Measurements from ENCODE around the gene PPP1CC.

The PPP1CC gene

DNA sequence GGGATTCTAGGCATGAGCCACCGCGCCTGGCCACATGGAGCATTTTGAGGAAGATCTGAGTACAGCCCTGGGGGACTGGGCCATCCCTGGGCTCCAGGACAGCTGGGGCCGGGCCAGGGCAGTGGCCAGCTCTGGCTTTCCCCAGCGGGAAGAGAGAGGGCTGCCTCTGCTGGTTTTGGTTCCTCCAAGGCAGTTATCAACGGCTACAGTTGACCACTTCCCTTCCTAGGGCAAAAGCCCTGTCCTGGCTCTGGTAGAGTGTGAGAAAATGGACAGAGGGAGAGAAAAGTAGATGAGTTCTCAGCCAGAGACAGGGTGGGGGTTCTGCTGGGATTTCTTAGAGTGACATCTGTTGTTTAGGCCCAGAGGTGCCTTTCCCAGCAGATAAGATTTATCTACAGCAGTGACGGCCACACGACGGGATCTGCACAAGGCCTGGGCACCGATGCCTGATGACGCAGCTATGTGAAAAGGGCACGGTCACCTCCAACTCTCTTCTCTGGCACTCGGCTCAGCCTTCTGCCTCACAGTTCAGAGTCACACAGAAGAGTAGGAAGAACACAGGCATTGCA, 48.3 kb downstream of the PPP1CC start:
- no peak overlapping the region for H3K4me3 ChIP-seq (ENCODE audit: low read depth, low read length)

DNA sequence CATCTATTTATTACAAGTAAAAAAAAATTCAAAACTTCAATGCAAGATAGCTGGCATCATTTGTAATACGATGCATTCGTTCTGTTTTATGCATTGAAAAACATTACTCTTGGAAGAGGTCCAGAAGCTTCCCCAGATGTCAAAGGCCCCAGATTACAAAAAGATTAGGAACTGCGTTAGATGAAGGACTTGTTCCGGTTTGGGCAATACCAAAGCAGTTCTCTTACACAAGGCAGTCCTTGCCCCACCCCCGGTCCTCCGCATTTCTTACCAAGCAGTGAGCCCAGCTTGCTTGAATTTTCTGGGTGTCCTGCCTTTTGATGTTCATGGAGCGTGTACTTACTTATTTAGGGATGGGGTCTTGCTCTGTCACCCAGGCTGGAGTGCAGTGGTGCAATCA, 49.0 kb downstream of the PPP1CC start:
- in situ Hi-C loops (cut with HindIII; ENCODE audit: low sequenced_read_pairs), result no loop called here
- H3K4me3 ChIP-seq (ENCODE audit: low read depth, low read length), result no peak overlapping the region
- no peak for DNase-seq (ENCODE audit: low read depth)
- TF ChIP-seq, protein P1, sequence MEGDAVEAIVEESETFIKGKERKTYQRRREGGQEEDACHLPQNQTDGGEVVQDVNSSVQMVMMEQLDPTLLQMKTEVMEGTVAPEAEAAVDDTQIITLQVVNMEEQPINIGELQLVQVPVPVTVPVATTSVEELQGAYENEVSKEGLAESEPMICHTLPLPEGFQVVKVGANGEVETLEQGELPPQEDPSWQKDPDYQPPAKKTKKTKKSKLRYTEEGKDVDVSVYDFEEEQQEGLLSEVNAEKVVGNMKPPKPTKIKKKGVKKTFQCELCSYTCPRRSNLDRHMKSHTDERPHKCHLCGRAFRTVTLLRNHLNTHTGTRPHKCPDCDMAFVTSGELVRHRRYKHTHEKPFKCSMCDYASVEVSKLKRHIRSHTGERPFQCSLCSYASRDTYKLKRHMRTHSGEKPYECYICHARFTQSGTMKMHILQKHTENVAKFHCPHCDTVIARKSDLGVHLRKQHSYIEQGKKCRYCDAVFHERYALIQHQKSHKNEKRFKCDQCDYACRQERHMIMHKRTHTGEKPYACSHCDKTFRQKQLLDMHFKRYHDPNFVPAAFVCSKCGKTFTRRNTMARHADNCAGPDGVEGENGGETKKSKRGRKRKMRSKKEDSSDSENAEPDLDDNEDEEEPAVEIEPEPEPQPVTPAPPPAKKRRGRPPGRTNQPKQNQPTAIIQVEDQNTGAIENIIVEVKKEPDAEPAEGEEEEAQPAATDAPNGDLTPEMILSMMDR (IDR thresholded peaks at IDR 0.05; ENCODE audit: low read depth, low read length, missing control alignments), result no peak

More for the DNA sequence above, 48.3 kb downstream of the PPP1CC start:
- TF ChIP-seq, protein P1 (IDR thresholded peaks at IDR 0.05; ENCODE audit: low read depth, low read length, missing control alignments), result no peak
- no peak for DNase-seq (ENCODE audit: low read depth)
- in situ Hi-C loops (cut with HindIII; ENCODE audit: low sequenced_read_pairs), result no loop called here

DNA sequence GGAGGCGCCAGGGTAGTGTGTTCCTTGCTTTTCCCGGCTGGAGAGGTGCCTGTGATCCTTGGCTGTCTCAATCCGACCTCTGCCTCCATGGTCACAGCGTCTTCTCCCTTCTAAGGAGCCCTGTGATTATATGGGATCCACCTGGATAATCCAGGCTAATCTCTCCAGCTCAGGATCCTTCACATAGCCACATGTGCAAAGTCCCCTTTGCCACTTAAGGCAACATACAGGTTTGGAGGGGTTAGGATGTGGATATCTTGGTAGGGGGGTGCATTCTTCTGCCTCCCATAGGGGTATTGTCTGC, 52.6 kb downstream of the PPP1CC start:
- in situ Hi-C loops (cut with HindIII; ENCODE audit: low sequenced_read_pairs), result no loop called here
- TF ChIP-seq, protein P1 (IDR thresholded peaks at IDR 0.05; ENCODE audit: low read depth, low read length, missing control alignments), result no peak
- no peak overlapping the region for H3K4me3 ChIP-seq (ENCODE audit: low read depth, low read length)
- DNase-seq (ENCODE audit: low read depth), result no peak

DNA sequence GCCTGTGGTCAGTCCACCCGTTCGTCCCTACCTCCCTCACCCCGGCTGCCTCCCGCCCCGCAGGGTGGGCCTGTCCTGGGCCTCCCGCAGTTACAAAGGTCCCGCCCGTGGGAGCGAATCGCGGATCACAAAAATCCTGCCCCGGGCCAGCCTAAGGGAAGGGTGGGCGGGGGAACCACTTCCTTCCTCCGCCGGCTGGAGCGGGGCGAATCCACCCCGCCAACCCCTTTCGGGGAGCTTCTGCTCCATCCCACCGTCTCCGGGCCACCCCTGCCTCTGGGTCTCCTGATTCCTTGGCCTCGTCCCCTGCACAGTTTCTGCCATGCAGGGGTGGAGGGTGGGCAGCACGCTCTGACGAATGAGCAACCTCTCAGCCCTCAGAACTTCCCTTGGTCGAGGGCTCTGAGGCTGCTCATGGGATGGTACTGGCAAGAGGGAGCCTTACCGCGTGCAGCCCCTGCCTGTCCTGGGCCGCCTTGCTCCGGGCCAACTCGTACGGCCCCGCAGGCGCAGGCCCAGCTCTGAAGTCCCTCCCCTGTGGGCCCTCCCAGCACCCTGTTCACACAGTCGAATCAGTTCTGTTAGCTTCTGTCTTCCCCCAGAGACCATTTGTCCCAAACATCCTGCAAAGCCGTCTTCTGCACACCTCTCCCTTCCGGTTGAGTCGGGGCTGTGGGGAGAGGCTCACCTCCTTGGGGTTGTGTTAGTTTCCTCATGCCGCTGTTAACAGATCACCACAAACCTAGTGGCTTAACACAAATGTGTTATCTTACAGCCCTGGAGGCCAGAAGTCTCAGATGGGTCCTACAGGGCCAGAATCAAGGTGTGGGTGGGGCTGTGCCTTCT, 53.2 kb downstream of the PPP1CC start:
- TF ChIP-seq, protein P1 (IDR thresholded peaks at IDR 0.05; ENCODE audit: low read depth, low read length, missing control alignments), result no peak
- H3K4me3 ChIP-seq (ENCODE audit: low read depth, low read length), result peak overlapping the region; percentile 51
- in situ Hi-C loops (cut with HindIII; ENCODE audit: low sequenced_read_pairs), result no loop called here
- DNase-seq (ENCODE audit: low read depth), result no peak

DNA sequence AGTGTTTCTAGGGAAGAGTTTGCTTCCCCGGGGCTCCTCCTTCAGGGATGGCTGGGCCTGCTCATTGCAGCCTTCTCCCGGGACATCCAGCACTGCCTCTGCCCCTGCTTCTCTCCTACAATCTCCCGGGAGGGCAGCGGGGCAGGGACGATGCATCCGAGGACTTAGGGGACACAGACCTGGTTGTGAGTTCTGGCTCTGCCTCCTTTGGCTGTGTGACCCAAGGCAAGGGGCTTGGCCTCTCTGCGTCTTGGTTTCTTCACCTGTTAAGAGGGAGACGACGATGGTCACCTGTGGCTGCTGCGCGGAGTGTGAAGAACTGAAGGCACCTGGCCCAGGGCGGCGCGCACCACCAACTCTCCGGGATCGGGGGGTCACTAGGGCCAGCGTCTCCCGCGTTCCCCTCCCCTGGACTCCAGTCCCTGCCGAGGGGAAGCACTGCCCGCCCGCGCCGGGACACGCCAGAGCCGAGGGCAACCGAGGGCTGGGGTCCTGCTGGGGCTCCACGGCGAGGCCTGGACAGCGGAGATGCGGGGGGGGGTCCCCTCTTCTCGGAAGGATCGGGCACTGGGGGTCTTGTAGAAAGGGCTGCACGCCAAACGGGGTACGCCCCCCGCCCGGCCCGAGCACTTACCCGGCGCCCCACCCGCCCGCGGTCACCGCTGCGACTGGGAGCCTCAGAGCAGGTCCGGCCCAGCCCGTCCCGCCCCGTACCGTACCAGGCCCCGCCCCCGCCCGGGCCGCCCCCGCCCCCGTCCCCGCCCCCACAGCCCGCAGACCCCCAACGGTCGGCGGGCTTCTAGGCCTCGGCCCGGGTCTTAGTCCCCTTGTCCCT, 54.0 kb downstream of the PPP1CC start, which contains the start of gene HVCN1:
HVCN1 (minus strand) TSS at position 670 of the 835 bp plus-strand sequence. CDS start 5,870 bp downstream, outside the sequence.
- TF ChIP-seq, protein P1 (IDR thresholded peaks at IDR 0.05; ENCODE audit: low read depth, low read length, missing control alignments), result no peak
- in situ Hi-C loops (cut with HindIII; ENCODE audit: low sequenced_read_pairs), result no loop called here
- DNase-seq (ENCODE audit: low read depth), result no peak
- H3K4me3 ChIP-seq (ENCODE audit: low read depth, low read length), result peak within 1 kb of the TSS; percentile 51

DNA sequence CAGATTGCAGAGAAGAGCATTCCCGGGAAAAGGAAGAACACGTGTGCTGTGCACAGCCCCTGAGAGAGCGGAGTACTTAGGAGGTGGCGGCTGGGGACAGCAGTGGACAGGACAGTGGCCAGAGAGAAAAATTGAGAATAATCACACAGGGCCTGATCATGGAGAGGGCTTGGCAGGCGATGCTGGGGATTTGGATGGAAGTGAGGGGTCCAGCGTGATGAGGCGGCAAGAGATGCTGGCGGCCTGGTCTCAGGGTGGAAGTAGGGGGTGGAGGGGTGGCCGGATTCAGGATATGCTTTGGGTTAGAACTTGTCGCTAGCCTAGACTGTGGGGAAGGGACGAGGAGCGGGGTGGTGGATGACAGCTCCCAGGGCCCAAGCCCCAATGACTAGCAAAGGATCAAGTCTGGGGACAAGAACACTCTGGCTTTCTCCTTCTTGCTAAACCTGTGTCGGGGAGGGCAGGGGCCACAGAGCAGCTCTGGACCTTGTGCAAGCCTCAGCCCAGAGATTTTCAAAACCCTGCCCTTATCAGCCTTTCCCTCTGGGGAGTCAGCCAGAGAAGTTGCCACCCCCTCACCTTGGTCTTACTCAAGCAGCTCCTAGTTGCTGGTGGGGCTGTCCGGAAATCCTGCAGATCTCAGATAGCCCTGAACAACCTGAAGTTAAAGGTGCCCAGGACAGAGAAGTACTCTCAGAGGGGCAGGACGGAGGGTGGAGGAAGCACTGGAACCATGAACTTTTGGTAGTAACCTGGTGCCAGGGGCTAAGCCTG, 55.1 kb downstream of the PPP1CC start:
- in situ Hi-C loops (cut with HindIII; ENCODE audit: low sequenced_read_pairs), result no loop called here
- TF ChIP-seq, protein P1 (IDR thresholded peaks at IDR 0.05; ENCODE audit: low read depth, low read length, missing control alignments), result no peak
- H3K4me3 ChIP-seq (ENCODE audit: low read depth, low read length), result no peak overlapping the region
- DNase-seq (ENCODE audit: low read depth), result no peak

Measured in astrocyte of the cerebellum (primary cell).